ENCODE results near the gene LY6G6F. TPM values are rescaled to one million over a fixed set of nuclear protein-coding genes. Genes with fewer than 3 reads are reported as not detected.

The LY6G6F gene
- total and polyA plus RNA-seq, 2 of the 13 experiments (the other 11 are each of a cell fraction or from before 2014, with no cell fraction given), result not detected

DNA sequence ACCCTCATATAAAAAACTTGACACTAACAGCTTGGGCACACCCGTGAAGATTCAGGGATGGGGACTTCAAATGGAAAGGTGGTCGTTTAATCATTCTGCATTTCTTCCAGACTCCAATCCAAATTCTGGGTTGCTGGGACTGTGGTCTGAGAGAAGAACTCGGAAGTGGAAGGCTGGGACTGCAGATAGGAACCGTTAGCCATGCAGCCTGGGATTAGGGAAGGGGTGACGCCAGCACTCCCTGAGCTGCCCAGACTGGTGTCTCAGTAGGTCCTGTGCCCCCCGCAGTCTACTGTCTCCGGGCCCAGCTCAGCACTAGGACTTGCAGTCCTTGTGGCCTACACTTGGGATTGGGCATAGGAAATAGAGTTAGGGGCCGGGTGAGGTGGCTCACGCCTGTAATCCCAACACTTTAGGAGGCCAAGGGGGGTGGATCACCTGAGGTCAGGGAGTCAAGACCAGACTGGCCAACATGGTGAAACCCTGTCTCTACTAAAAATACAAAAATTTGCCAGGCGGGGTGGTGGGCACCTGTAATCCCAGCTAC, 30.2 kb downstream of the LY6G6F start (continued):
- no peak; a peak in 2 of 4 replicates for TF ChIP-seq HMGXB4 (CRISPR knock-in tag; IDR thresholded peaks at IDR 0.05; ENCODE audit: borderline replicate concordance in 1 of 2, low read depth in 1 of 2)
- TF ChIP-seq, protein P1, sequence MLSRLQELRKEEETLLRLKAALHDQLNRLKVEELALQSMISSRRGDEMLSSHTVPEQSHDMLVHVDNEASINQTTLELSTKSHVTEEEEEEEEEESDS (CRISPR knock-in tag; IDR thresholded peaks at IDR 0.05; ENCODE audit: borderline replicate concordance), result no peak
- no peak for TF ChIP-seq RARA (CRISPR knock-in tag; IDR thresholded peaks at IDR 0.05)
- TF ChIP-seq NONO (IDR thresholded peaks at IDR 0.05), result no peak
- no peak; the same call in 1 of the 2 replicates for TF ChIP-seq NONO (CRISPR knock-in tag; conservative IDR thresholded peaks at IDR 0.05)
- TF ChIP-seq ZNF768 (CRISPR knock-in tag; IDR thresholded peaks at IDR 0.05), result no peak
- no peak for TF ChIP-seq ZEB1 (IDR thresholded peaks at IDR 0.05; ENCODE audit: insufficient replicate concordance, low read depth)
- TF ChIP-seq KLF6 (CRISPR knock-in tag; IDR thresholded peaks at IDR 0.05), result no peak
- TF ChIP-seq FOXC1 (CRISPR knock-in tag; IDR thresholded peaks at IDR 0.05; ENCODE audit: borderline replicate concordance), result no peak
- TF ChIP-seq DDIT3 (CRISPR knock-in tag; IDR thresholded peaks at IDR 0.05), result no peak
- no peak for TF ChIP-seq ZNF432 (CRISPR knock-in tag; IDR thresholded peaks at IDR 0.05; ENCODE audit: borderline replicate concordance)
- no peak for TF ChIP-seq FIP1L1 (IDR thresholded peaks at IDR 0.05; ENCODE audit: borderline replicate concordance, insufficient read depth, low read depth, low read length)
- TF ChIP-seq ZNF230 (CRISPR knock-in tag; IDR thresholded peaks at IDR 0.05), result no peak
- no peak for TF ChIP-seq ZNF496 (CRISPR knock-in tag; IDR thresholded peaks at IDR 0.05; ENCODE audit: insufficient replicate concordance)
- no peak for TF ChIP-seq POGZ (CRISPR knock-in tag; IDR thresholded peaks at IDR 0.05)
- no peak; the same call in 1 of the 2 replicates for TF ChIP-seq ZSCAN22 (CRISPR knock-in tag; IDR thresholded peaks at IDR 0.05)
- no peak; the same call in 1 of the 2 replicates for TF ChIP-seq ZNF572 (CRISPR knock-in tag; IDR thresholded peaks at IDR 0.05)
- TF ChIP-seq, protein P2, sequence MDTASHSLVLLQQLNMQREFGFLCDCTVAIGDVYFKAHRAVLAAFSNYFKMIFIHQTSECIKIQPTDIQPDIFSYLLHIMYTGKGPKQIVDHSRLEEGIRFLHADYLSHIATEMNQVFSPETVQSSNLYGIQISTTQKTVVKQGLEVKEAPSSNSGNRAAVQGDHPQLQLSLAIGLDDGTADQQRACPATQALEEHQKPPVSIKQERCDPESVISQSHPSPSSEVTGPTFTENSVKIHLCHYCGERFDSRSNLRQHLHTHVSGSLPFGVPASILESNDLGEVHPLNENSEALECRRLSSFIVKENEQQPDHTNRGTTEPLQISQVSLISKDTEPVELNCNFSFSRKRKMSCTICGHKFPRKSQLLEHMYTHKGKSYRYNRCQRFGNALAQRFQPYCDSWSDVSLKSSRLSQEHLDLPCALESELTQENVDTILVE (CRISPR knock-in tag; IDR thresholded peaks at IDR 0.05), result no peak
- TF ChIP-seq, protein P3, sequence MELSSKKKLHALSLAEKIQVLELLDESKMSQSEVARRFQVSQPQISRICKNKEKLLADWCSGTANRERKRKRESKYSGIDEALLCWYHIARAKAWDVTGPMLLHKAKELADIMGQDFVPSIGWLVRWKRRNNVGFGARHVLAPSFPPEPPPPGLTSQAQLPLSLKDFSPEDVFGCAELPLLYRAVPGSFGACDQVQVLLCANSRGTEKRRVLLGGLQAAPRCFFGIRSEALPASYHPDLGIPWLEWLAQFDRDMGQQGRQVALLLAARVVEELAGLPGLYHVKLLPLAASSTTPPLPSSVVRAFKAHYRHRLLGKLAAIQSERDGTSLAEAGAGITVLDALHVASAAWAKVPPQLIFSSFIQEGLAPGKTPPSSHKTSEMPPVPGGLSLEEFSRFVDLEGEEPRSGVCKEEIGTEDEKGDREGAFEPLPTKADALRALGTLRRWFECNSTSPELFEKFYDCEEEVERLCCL (CRISPR knock-in tag; IDR thresholded peaks at IDR 0.05; ENCODE audit: borderline replicate concordance), result no peak
- TF ChIP-seq TAF15 (IDR thresholded peaks at IDR 0.05; ENCODE audit: low read depth, low read length, poor library complexity, severe bottlenecking), result no peak
- TF ChIP-seq TOE1 (CRISPR knock-in tag; IDR thresholded peaks at IDR 0.05), result no peak
- no peak for TF ChIP-seq ZBTB46 (CRISPR knock-in tag; IDR thresholded peaks at IDR 0.05; ENCODE audit: borderline replicate concordance)
